Uterus (tissue), 2 donors: ENCODE data around the gene PPP2R5B.

Experiments used
- CTCF ChIP-seq, 4 experiments: fragments of 200-600 bp in 2 of 4; fragments of 450-650 bp in 2 of 4; sonication (generic) in 2 of 4; IDR thresholded peaks; one replicate each; pipeline ENCODE4 v1.5.1; 2016 to 2019; ENCODE audit warnings: antibody characterized with exemption in 4 of 4, mild to moderate bottlenecking in 2 of 4, moderate library complexity in 1 of 4
- POLR2A ChIP-seq, 2 donors: fragments of 450-650 bp; IDR thresholded peaks; one replicate each; pipeline ENCODE4 v1.6.1; 2016; ENCODE audit warnings: antibody characterized with exemption in 2 of 2, mild to moderate bottlenecking in 1 of 2, moderate library complexity in 1 of 2

DNA sequence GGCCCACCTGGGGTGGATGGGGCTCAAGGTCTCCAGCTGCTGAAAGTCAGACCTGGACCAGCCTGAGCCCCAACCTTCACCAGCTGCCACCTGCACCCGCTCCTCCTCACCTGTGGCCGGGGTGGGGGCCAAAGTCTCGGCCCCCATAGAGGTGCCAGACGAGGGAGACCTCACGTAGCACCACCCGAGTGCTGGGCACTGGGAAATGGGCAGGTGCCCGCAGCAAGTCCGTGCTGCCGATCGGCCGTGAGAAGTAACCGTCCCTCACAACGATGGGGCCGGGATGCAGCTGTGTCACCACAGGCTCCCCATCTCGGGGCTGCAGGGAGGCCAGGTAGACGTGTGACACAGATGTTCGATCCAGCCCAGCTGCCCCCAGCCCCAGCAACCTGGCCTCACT is 23.7 kb upstream of the PPP2R5B start:
- TF ChIP-seq CTCF (IDR thresholded peaks at IDR 0.05) = no peak
- no peak for TF ChIP-seq POLR2A (IDR thresholded peaks at IDR 0.05)
